Measurements from ENCODE around the gene C5orf47.

GRCh38 chr5:174052636-174053035, 63.7 kb downstream of the C5orf47 start:
- TF ChIP-seq, protein P1, sequence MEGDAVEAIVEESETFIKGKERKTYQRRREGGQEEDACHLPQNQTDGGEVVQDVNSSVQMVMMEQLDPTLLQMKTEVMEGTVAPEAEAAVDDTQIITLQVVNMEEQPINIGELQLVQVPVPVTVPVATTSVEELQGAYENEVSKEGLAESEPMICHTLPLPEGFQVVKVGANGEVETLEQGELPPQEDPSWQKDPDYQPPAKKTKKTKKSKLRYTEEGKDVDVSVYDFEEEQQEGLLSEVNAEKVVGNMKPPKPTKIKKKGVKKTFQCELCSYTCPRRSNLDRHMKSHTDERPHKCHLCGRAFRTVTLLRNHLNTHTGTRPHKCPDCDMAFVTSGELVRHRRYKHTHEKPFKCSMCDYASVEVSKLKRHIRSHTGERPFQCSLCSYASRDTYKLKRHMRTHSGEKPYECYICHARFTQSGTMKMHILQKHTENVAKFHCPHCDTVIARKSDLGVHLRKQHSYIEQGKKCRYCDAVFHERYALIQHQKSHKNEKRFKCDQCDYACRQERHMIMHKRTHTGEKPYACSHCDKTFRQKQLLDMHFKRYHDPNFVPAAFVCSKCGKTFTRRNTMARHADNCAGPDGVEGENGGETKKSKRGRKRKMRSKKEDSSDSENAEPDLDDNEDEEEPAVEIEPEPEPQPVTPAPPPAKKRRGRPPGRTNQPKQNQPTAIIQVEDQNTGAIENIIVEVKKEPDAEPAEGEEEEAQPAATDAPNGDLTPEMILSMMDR (IDR thresholded peaks at IDR 0.05; ENCODE audit: low read length) = no peak
- no peak for TF ChIP-seq EZH2 (IDR thresholded peaks at IDR 0.05; ENCODE audit: borderline replicate concordance, low read length)
